Lung (tissue), 12 donors: ENCODE data around the gene COL15A1. TPM values are rescaled to one million over a fixed set of nuclear protein-coding genes. Genes with fewer than 3 reads are reported as not detected.

Source experiments
- ATAC-seq: fragments of 200-7000 bp; cut with Tn5 transposase; one replicate; pipeline ENCODE4 v1.9.1; 2020; ENCODE audit warnings: moderate number of reproducible peaks; ENCODE audit not compliant: insufficient read depth, low FRiP score
- DNase-seq, 3 donors: peaks; one replicate each; pipeline ENCODE4 v3.0.0-alpha.2; 2013 to 2017
- H3K27ac ChIP-seq, 2 donors: one replicate each; pipeline ENCODE4 v1.5.1; 2013; ENCODE audit warnings: mild to moderate bottlenecking in 2 of 2, moderate library complexity in 2 of 2, control low read depth in 1 of 2, inconsistent platforms in 1 of 2, low read depth in 1 of 2, low read length in 1 of 2
- H3K27me3 ChIP-seq, 3 donors: one replicate each; pipeline ENCODE4 v1.5.1; 2013; ENCODE audit warnings: low read length in 2 of 3; ENCODE audit not compliant: control insufficient read depth in 3 of 3, insufficient read depth in 3 of 3
- H3K36me3 ChIP-seq, 4 donors: one replicate each; pipeline ENCODE4 v1.5.1; 2013; ENCODE audit warnings: low read length in 4 of 4, mild to moderate bottlenecking in 1 of 4, moderate library complexity in 1 of 4; ENCODE audit not compliant: control insufficient read depth in 4 of 4, insufficient read depth in 4 of 4
- H3K4me1 ChIP-seq, 5 donors: one replicate each; pipeline ENCODE4 v1.5.1; 2013; ENCODE audit warnings: low read length in 5 of 5, mild to moderate bottlenecking in 2 of 5, moderate library complexity in 1 of 5; ENCODE audit not compliant: control insufficient read depth in 5 of 5, insufficient read depth in 5 of 5
- H3K4me3 ChIP-seq: one replicate; pipeline ENCODE4 v1.5.1; 2013; ENCODE audit warnings: mild to moderate bottlenecking, control low read depth, moderate library complexity
- H3K9ac ChIP-seq, 2 donors: one replicate each; pipeline ENCODE4 v1.5.1; 2013; ENCODE audit warnings: low read length in 2 of 2, control low read depth in 1 of 2; ENCODE audit not compliant: insufficient read depth in 1 of 2
- H3K9me3 ChIP-seq, 4 donors: one replicate each; pipeline ENCODE4 v1.5.1; 2013; ENCODE audit warnings: low read length in 3 of 4, mild to moderate bottlenecking in 1 of 4, moderate library complexity in 1 of 4; ENCODE audit not compliant: control insufficient read depth in 4 of 4, insufficient read depth in 3 of 4
- WGBS, 2 donors: extraction: QIAGEN DNeasy Blood & Tissue Kit; methylation state at CpG; one replicate each; pipeline ENCODE4 v1.1.7; 2013; 5-methylcytosine and 5-hydroxymethylcytosine counted together
- polyA plus RNA-seq, 2 donors: library from polyadenylated mRNA; stranded (reverse); fragments of 200-250 nt; gene quantifications; one replicate each; pipeline ENCODE4 v1.2.1, GENCODE V29; 2013
- total RNA-seq, 2 donors: library from RNA; depleted of rRNA in 1 of 2; stranded (reverse); fragments of >200 nt in 1 of 2; gene quantifications; one replicate each; pipeline ENCODE4 v1.2.1, GENCODE V29; 2014 to 2021
- TF ChIP-seq, protein P1 (sequence below): IDR thresholded peaks from 2 replicates; pipeline ENCODE4 v1.5.1; 2012; ENCODE audit warnings: mild to moderate bottlenecking; ENCODE audit errors: control extremely low read depth, extremely low read depth
- donor health status: control.
- donor health status: control.
- donor health status: Bipolar disorder and iron deficiency.
- donor health status: healthy.
- donor health status: DM: yes; HTN: yes; CAD: no.

The COL15A1 gene
- total and polyA plus RNA-seq, 4 donors: 2.9 to 40.5 (median 8.5) TPM

DNA sequence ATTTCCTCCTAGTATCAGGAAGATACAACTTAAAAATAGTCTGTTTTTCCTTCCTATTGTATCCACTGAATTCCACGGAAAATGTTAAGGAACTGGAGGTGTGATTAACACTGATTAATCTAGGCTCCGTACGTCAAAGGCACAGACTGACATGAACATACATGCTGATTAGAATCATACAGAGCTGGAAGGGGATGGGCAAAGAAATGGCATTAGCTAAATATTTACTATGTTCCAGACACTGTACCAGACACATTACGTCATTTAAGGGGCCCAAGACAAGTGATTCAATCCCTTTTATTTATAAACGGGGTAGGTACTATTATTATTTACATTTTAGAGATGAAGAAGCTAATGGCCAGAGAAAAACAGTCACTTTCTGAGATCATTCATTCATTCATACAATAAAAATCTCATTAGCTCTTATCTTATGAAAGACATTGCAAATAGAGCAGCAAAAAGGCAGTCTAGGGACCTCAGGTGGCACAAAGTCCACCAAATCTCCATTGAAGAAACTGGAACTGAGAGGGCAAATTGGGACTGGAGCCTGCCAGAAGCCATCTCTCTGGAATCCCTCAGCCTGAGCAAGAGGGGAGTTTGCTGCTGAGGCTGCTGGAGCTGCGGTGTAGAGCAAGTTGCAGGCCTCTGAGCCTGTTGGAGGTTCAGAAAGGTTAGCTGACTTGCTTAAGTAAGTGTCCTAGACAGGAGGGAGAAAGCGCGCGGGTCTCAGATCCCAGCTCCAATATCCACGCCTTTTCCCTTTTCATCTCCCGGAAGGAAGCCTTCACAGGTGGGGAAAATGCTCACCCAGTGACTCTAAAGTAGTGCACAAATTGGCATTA is 159.6 kb downstream of the COL15A1 start:
- Histone ChIP-seq H3K27me3 (no peaks in the 10 kb centered on the region), H3K4me3 (no peak overlapping the region), H3K9ac (no peak overlapping the region), H3K9me3 (no peaks in the 10 kb centered on the region), H3K4me1 (peaks cover 3 to 27% (median 11%) of the 10 kb centered on the region in 5 donors), H3K36me3 (no peaks in the 10 kb centered on the region), H3K27ac (peak overlapping the region; percentile 22 to 76)
- DNase-seq: no peak
- TF ChIP-seq, protein P1, sequence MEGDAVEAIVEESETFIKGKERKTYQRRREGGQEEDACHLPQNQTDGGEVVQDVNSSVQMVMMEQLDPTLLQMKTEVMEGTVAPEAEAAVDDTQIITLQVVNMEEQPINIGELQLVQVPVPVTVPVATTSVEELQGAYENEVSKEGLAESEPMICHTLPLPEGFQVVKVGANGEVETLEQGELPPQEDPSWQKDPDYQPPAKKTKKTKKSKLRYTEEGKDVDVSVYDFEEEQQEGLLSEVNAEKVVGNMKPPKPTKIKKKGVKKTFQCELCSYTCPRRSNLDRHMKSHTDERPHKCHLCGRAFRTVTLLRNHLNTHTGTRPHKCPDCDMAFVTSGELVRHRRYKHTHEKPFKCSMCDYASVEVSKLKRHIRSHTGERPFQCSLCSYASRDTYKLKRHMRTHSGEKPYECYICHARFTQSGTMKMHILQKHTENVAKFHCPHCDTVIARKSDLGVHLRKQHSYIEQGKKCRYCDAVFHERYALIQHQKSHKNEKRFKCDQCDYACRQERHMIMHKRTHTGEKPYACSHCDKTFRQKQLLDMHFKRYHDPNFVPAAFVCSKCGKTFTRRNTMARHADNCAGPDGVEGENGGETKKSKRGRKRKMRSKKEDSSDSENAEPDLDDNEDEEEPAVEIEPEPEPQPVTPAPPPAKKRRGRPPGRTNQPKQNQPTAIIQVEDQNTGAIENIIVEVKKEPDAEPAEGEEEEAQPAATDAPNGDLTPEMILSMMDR: no peak
- no peak for ATAC-seq
- 63 to 74% methylated on average over 11 of the region's 11 CpGs for WGBS, 2 donors

DNA sequence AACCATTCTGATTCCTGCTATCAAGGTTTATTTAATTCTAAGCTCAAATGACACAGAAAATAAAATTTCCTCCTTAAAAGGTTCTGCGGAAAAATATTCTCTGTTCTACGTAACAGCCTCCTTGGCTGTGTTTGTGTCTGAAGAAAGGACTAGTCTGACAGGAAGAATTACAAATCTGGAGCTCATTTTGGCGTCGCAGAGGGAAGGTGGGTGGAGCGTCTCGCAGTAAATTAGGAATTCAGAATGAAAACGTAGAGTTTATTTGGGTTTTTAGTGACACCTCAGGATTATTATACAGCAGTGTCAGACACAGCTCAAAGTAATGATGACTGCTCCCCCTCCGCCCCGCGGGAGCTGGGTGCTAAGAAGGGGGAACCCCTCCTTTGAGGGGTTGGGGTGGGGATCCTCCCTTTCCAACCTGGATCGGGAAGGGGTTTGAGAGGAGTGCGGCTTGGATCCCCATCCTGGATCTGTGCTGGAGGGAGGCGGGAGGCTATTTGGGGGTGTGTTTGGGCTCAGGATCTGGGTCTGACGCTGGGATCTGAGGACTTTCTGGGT is 160.3 kb downstream of the COL15A1 start:
- H3K36me3 ChIP-seq: no peaks in the 10 kb centered on the region
- H3K4me1 ChIP-seq: peaks cover 3 to 27% (median 15%) of the 10 kb centered on the region in 5 donors
- DNase-seq (peak in 2 of 3 donors; percentile 47 to 48), ATAC-seq (no peak)
- no peaks in the 10 kb centered on the region for H3K27me3 ChIP-seq
- 6% methylated on average over 14 of the region's 14 CpGs for WGBS, 2 donors
- peak overlapping the region; percentile 20 for H3K4me3 ChIP-seq
- H3K27ac ChIP-seq: peak overlapping the region; percentile 85 to 97
- TF ChIP-seq, protein P1: no peak
- peak overlapping the region in 1 of 2 donors; percentile 59 for H3K9ac ChIP-seq
- H3K9me3 ChIP-seq: no peaks in the 10 kb centered on the region

DNA sequence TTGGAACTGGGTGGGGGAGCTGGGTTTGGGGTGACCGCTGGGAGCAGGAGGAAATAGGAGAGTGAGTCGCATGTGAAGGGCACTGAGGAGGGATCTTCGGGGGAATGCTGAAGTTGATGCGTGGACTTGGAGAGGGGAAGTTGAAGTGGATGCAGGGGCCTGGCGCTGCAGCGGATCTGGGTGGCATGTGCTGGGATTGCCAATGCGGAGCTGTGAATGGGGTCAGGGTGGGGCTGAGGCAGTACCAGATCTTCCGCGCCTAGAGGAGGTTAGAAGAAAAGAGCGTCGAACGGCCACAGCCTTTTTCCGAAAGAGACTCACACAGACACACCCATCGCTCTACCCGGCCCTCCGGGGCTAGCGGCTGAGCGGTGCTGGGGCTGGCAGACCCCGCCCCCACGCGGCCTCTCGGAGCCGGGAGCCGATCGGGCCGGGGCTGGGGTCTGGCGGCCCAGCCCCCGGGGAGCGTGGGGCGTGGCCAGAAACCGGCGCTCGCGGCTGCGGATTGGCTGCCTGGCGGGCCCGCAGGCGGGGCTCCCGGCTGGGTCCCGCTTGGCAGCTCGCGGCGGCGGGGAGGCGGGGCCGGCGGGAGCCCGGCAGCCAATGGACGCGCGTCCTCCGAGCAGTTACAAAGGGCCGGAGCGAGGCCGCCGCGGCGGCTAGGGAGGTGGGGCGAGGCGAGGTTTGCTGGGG is 160.9 kb downstream of the COL15A1 start, which contains the start of gene TGFBR1:
Gene TGFBR1 (plus strand): TSS at position 655 of the 693 bp plus-strand sequence. CDS start 93 bp downstream, outside the sequence.
- peaks cover 3 to 27% (median 15%) of the 10 kb centered on the region in 5 donors for H3K4me1 ChIP-seq
- peak; percentile 95 for ATAC-seq
- H3K27ac ChIP-seq: peak within 1 kb of the TSS; percentile 85 to 97
- H3K4me3 ChIP-seq: peak within 1 kb of the TSS; percentile 73
- no peaks in the 10 kb centered on the region for H3K36me3 ChIP-seq
- no peaks in the 10 kb centered on the region for H3K27me3 ChIP-seq
- DNase-seq: peak; percentile 94 to 97 (median 96)
- peak within 1 kb of the TSS; percentile 53 to 74 for H3K9ac ChIP-seq
- WGBS, 2 donors: 1% methylated on average over 59 to 60 of the region's 60 CpGs
- H3K9me3 ChIP-seq: no peaks in the 10 kb centered on the region
- TF ChIP-seq, protein P1: no peak
